ENCODE data around the gene ADAMTSL1. TPM values are rescaled to one million over a fixed set of nuclear protein-coding genes. Genes with fewer than 3 reads are reported as not detected.

ADAMTSL1 gene
- total RNA-seq, 1 donor from 2014 or later = 1.6 TPM

DNA sequence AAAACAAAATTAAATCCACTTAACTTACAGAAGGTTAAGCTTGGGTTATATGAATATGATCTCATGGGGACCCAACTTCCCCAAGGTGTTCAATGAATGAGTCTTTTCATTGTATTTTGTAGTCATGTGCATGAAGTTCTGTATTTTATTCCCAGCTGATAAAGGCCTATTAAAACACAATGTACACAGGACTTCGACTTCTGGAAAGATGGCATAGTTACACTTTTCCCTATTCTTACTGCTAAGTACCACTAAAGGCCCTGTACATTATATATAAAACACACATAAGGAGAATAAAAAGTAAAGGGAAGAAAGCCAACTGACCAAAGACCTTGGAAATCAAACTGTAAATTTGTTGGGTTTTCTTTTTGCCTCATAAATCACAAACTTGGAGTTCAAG lies 336.6 kb downstream of the ADAMTSL1 start:
- DNase-seq (ENCODE audit: low read depth) (no peak), FAIRE-seq (no peak)

GRCh38 chr9:18811171-18811570 lies 337.2 kb downstream of the ADAMTSL1 start:
- FAIRE-seq = no peak
- DNase-seq (ENCODE audit: low read depth) = no peak
- TF ChIP-seq CTCF (IDR thresholded peaks at IDR 0.05; ENCODE audit: insufficient read depth, low read length, severe bottlenecking) = no peak
- no peaks in the 10 kb centered on the region for H3K36me3 ChIP-seq (ENCODE audit: control insufficient read depth, insufficient read depth, low read length)
- no peak overlapping the region for H3K4me3 ChIP-seq (ENCODE audit: low read depth, low read length)
- H3K27me3 ChIP-seq (ENCODE audit: control insufficient read depth, insufficient read depth, low read length) = no peaks in the 10 kb centered on the region

More for the DNA sequence above, 336.6 kb downstream of the ADAMTSL1 start:
- no peak for TF ChIP-seq CTCF (IDR thresholded peaks at IDR 0.05; ENCODE audit: insufficient read depth, low read length, severe bottlenecking)
- Histone ChIP-seq H3K27me3 (ENCODE audit: control insufficient read depth, insufficient read depth, low read length) (no peaks in the 10 kb centered on the region), H3K4me3 (ENCODE audit: low read depth, low read length) (no peak overlapping the region), H3K36me3 (ENCODE audit: control insufficient read depth, insufficient read depth, low read length) (no peaks in the 10 kb centered on the region)

- no peak for TF ChIP-seq CTCF (IDR thresholded peaks at IDR 0.05; ENCODE audit: insufficient read depth, low read length, severe bottlenecking)
- no peak for FAIRE-seq
- Histone ChIP-seq H3K4me3 (ENCODE audit: low read depth, low read length) (no peak overlapping the region), H3K27me3 (ENCODE audit: control insufficient read depth, insufficient read depth, low read length) (no peaks in the 10 kb centered on the region), H3K36me3 (ENCODE audit: control insufficient read depth, insufficient read depth, low read length) (no peaks in the 10 kb centered on the region)
- DNase-seq (ENCODE audit: low read depth) = no peak
These were observed 345.5 kb downstream of the ADAMTSL1 start for GRCh38 chr9:18819418-18819817.

GRCh38 chr9:18820566-18821095 lies 346.7 kb downstream of the ADAMTSL1 start:
- Histone ChIP-seq H3K36me3 (ENCODE audit: control insufficient read depth, insufficient read depth, low read length) (no peaks in the 10 kb centered on the region), H3K4me3 (ENCODE audit: low read depth, low read length) (no peak overlapping the region), H3K27me3 (ENCODE audit: control insufficient read depth, insufficient read depth, low read length) (no peaks in the 10 kb centered on the region)
- FAIRE-seq (no peak), DNase-seq (ENCODE audit: low read depth) (no peak)
- TF ChIP-seq CTCF (IDR thresholded peaks at IDR 0.05; ENCODE audit: insufficient read depth, low read length, severe bottlenecking) = no peak

GRCh38 chr9:18821788-18822187 lies 347.8 kb downstream of the ADAMTSL1 start:
- no peaks in the 10 kb centered on the region for H3K36me3 ChIP-seq (ENCODE audit: control insufficient read depth, insufficient read depth, low read length)
- FAIRE-seq (no peak), DNase-seq (ENCODE audit: low read depth) (peak; percentile 42)
- no peak overlapping the region for H3K4me3 ChIP-seq (ENCODE audit: low read depth, low read length)
- no peaks in the 10 kb centered on the region for H3K27me3 ChIP-seq (ENCODE audit: control insufficient read depth, insufficient read depth, low read length)
- TF ChIP-seq CTCF (IDR thresholded peaks at IDR 0.05; ENCODE audit: insufficient read depth, low read length, severe bottlenecking) = no peak

DNA sequence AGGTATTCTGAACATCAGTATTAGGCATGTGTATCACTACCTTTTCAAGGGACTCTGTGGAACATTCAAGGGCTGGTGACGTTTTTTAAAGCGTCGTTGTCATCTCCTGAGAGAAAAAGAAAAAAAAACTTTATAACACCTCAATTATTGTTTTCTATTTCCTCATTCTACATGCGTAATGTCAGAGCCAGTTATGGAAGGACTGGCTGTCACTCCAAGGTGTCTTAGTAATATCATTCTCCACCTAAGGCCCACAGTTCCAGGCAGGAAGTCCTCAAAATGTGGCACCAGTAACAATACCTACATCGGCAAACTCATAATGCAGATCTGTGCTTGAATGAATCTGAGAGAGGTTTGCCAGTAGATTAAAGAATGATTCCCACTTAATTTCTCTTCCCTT lies 348.9 kb downstream of the ADAMTSL1 start:
- TF ChIP-seq CTCF (IDR thresholded peaks at IDR 0.05; ENCODE audit: insufficient read depth, low read length, severe bottlenecking) = no peak
- FAIRE-seq (no peak), DNase-seq (ENCODE audit: low read depth) (no peak)
- Histone ChIP-seq H3K36me3 (ENCODE audit: control insufficient read depth, insufficient read depth, low read length) (no peaks in the 10 kb centered on the region), H3K4me3 (ENCODE audit: low read depth, low read length) (no peak overlapping the region), H3K27me3 (ENCODE audit: control insufficient read depth, insufficient read depth, low read length) (no peaks in the 10 kb centered on the region)

All from bronchial epithelial cell (primary cell).